Adrenal gland (tissue), 12 donors: ENCODE data around the gene FOLR2. TPM values are rescaled to one million over a fixed set of nuclear protein-coding genes. Genes with fewer than 3 reads are reported as not detected.

Experiments used
- DNase-seq, 7 donors: peaks; one replicate each; pipeline ENCODE4 v3.0.0-alpha.2; 2019 to 2020
- H3K27ac ChIP-seq, 5 donors: fragments of 200-600 bp; sonication (generic) in 4 of 5; 1 replicate in 3 of 5; 2 replicates in 2 of 5; pipeline versions ENCODE4 v1.5.1 to v1.8.0; 2016 to 2020; ENCODE audit warnings: mild to moderate bottlenecking in 1 of 5
- H3K27me3 ChIP-seq: fragments of 200-600 bp; 2 replicates; pipeline ENCODE4 v1.8.0; 2021
- H3K36me3 ChIP-seq, 2 donors: fragments of 200-600 bp; replicated peaks in 1 of 2; 1 replicate in 1 of 2; 2 replicates in 1 of 2; pipeline versions ENCODE4 v1.5.1 to v1.8.0; 2018 to 2022
- H3K4me1 ChIP-seq, 2 donors: fragments of 200-600 bp; replicated peaks in 1 of 2; 1 replicate in 1 of 2; 2 replicates in 1 of 2; pipeline versions ENCODE4 v1.5.1 to v1.8.0; 2018 to 2021
- H3K4me3 ChIP-seq, 4 donors: fragments of 200-600 bp; sonication (generic) in 3 of 4; one replicate each; pipeline ENCODE4 v1.5.1; 2016 to 2018
- H3K9me3 ChIP-seq, 3 donors: fragments of 200-600 bp; sonication (generic) in 1 of 3; replicated peaks in 1 of 3; 1 replicate in 2 of 3; 2 replicates in 1 of 3; pipeline versions ENCODE4 v1.5.1 to v1.8.0; 2016 to 2021
- POLR2A ChIP-seq, 2 donors: fragments of 450-650 bp; IDR thresholded peaks; one replicate each; pipeline ENCODE4 v1.6.1; 2017; ENCODE audit warnings: antibody characterized with exemption in 2 of 2, mild to moderate bottlenecking in 2 of 2, moderate library complexity in 1 of 2
- WGBS, 4 donors: extraction: QIAGEN DNeasy Blood & Tissue Kit in 2 of 4; methylation state at CpG; one replicate each; pipeline versions ENCODE4 v1.1.5 to v1.1.7; 2013 to 2017; 5-methylcytosine and 5-hydroxymethylcytosine counted together
- intact Hi-C, 2 donors: fragments of 100-400 bp; cut with DNase I; formaldehyde crosslinking; loops; one replicate each; pipeline versions ENCODE4 v1.14.1 to v1.15.0; 2022 to 2023
- polyA plus RNA-seq, 3 donors: library from polyadenylated mRNA; stranded (reverse); fragments of 200-250 nt in 2 of 3; fragments of 350-450 nt in 1 of 3; fragmentation: Illumina TruSeq in 1 of 3; extraction: RNeasy Lipid Tissue Mini Kit (QIAGEN cat#74804) in 1 of 3; gene quantifications; one replicate each; pipeline ENCODE4 v1.2.3, GENCODE V29; 2013 to 2014
- total RNA-seq, 9 donors: library from RNA; depleted of rRNA in 4 of 9; stranded (reverse); fragments of >200 nt in 4 of 9; fragments of 120-200 nt in 1 of 9; fragmentation: NEBNext Ultra II Directional in 1 of 9; extraction: Animal tissue kit (Norgen Biotek cat#: 25700) in 1 of 9; gene quantifications; one replicate each; pipeline versions ENCODE4 v1.1.0 to v1.2.4, GENCODE V29; 2013 to 2023
- TF ChIP-seq, protein P1 (sequence below), 6 experiments: fragments of 450-650 bp in 4 of 6; fragments of 200-600 bp in 2 of 6; sonication (generic) in 1 of 6; IDR thresholded peaks; 1 replicate in 5 of 6; 2 replicates in 1 of 6; pipeline versions ENCODE4 v1.5.1 to v1.8.0; 2016 to 2021; ENCODE audit warnings: antibody characterized with exemption in 6 of 6, mild to moderate bottlenecking in 2 of 6, moderate library complexity in 1 of 6
- donor health status: healthy with polysubstance abuse.
- donor health status: Bipolar disorder and iron deficiency.
- donor health status: DM: yes; HTN: yes; CAD: no.
- donor health status: DM: no; HTN: no; CAD: no.
- donor health status: DM: no; HTN: no; CAD: no.
- donor health status: DM: yes; HTN: yes; CAD: no.

The FOLR2 gene
- total and polyA plus RNA-seq, 12 donors: 6.9 to 221 (median 62.3) TPM

- Histone ChIP-seq H3K4me1 (peaks cover 0 to 11% of the 10 kb centered on the region in 2 donors), H3K4me3 (no peak overlapping the region), H3K36me3 (peaks cover 0 to 95% of the 10 kb centered on the region in 2 donors), H3K27me3 (no peaks in the 10 kb centered on the region), H3K27ac (no peak overlapping the region), H3K9me3 (no peaks in the 10 kb centered on the region)
- intact Hi-C loops: loop anchor here in 1 of 2 donors (10.0 kb wide), 1 partner anchor 218 kb away; no protein-coding TSS in a partner anchor
- 64 to 78% (median 74%) methylated on average over 10 to 13 of the region's 13 CpGs for WGBS, 4 donors
- DNase-seq: peak in 2 of 7 donors; percentile 18 to 23
- TF ChIP-seq POLR2A (IDR thresholded peaks at IDR 0.05): no peak
These were observed 16.6 kb downstream of the FOLR2 start for GRCh38 chr11:72233056-72233772.

DNA sequence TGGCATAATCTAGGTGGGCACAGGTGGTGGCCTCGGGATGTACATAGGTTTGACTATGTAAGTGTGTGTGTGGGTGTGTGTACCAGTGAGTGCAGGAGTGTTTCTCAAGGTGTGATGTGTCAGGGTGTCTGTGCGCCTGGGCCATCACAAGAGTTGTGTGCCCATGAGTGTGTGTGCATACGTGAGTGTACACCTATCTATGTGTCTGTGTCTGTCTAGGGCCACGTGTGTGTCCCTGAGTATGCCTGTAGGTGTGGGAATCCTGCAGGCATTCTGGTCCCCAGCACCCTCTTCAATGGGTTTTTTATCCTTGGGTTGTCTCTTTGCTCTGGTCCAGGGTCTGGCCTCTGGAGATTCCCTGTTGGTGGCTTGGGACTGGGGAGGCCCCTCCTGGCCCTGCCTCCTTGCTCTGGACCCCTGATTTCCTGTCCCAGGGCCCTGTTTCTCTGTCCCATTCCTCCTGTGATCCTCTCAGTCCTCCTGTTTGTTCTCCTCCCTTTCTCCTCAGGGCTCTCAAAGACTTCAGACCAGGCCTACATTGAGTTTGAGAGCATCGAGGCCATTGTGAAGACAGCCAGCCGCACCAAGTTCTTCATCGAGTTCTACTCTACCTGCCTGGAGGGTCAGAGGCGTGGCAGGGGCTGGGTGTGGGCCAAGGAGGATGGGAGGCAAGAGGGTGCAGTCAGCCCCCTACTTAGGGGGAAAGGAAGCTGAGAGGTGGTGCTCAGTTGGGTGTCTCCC is 17.3 kb downstream of the FOLR2 start:
- Histone ChIP-seq H3K27ac (no peak overlapping the region), H3K4me3 (no peak overlapping the region), H3K4me1 (peaks cover 3 to 18% of the 10 kb centered on the region in 2 donors), H3K9me3 (no peaks in the 10 kb centered on the region), H3K27me3 (no peaks in the 10 kb centered on the region), H3K36me3 (peaks cover 0 to 87% of the 10 kb centered on the region in 2 donors)
- WGBS, 4 donors: 88 to 95% (median 91%) methylated on average over 8 of the region's 8 CpGs
- intact Hi-C loops: loop anchor here in 1 of 2 donors (10.0 kb wide), 1 partner anchor 219 kb away; no protein-coding TSS in a partner anchor
- TF ChIP-seq POLR2A (IDR thresholded peaks at IDR 0.05): no peak
- TF ChIP-seq, protein P1, sequence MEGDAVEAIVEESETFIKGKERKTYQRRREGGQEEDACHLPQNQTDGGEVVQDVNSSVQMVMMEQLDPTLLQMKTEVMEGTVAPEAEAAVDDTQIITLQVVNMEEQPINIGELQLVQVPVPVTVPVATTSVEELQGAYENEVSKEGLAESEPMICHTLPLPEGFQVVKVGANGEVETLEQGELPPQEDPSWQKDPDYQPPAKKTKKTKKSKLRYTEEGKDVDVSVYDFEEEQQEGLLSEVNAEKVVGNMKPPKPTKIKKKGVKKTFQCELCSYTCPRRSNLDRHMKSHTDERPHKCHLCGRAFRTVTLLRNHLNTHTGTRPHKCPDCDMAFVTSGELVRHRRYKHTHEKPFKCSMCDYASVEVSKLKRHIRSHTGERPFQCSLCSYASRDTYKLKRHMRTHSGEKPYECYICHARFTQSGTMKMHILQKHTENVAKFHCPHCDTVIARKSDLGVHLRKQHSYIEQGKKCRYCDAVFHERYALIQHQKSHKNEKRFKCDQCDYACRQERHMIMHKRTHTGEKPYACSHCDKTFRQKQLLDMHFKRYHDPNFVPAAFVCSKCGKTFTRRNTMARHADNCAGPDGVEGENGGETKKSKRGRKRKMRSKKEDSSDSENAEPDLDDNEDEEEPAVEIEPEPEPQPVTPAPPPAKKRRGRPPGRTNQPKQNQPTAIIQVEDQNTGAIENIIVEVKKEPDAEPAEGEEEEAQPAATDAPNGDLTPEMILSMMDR (IDR thresholded peaks at IDR 0.05): no peak
- peak in 1 of 7 donors; percentile 51 for DNase-seq

DNA sequence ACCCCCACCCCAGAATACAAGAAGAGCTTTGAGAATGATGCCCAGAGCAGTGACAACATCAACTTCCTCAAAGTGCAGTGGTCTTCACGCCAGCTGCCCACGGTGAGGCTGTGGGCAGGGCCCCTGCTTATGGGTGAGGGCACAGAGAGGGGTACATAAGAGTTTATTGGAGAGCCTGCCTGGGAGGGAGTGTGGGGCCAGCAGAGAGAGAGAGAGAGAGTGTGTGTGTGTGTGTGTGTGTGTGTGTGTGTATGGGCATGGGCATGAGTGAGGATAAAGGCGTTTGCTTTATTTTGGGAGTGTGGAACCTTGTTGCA is 17.9 kb downstream of the FOLR2 start:
- H3K4me3 ChIP-seq: no peak overlapping the region
- DNase-seq: no peak
- peaks cover 0 to 82% of the 10 kb centered on the region in 2 donors for H3K36me3 ChIP-seq
- peaks cover 8 to 23% of the 10 kb centered on the region in 2 donors for H3K4me1 ChIP-seq
- H3K27ac ChIP-seq: no peak overlapping the region
- no peaks in the 10 kb centered on the region for H3K27me3 ChIP-seq
- intact Hi-C loops: loop anchor here in 1 of 2 donors (10.0 kb wide), 1 partner anchor 220 kb away; no protein-coding TSS in a partner anchor
- H3K9me3 ChIP-seq: no peaks in the 10 kb centered on the region
- WGBS, 4 donors: 75 to 89% (median 80%) methylated on average over 3 of the region's 3 CpGs
- TF ChIP-seq, protein P1 (IDR thresholded peaks at IDR 0.05): no peak
- no peak for TF ChIP-seq POLR2A (IDR thresholded peaks at IDR 0.05)

DNA sequence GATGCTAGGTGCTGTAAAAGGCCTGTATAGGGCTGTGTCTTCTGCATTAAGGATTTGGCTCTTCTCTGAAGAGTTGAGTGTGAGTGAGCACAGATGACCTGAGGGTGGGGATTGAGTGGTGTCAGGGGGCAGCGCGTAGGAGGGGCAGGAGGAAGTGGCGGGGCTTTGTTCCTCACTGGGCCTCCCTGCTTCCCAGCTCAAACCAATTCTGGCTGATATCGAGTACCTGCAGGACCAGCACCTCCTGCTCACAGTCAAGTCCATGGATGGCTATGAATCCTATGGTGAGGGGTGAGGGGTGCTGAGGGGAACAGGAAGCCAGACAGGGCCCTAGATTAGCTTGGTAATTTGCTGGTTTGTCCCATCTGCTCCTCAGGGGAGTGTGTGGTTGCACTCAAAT is 18.3 kb downstream of the FOLR2 start:
- DNase-seq: peak in 1 of 7 donors; percentile 45
- Histone ChIP-seq H3K27ac (no peak overlapping the region), H3K36me3 (peaks cover 0 to 78% of the 10 kb centered on the region in 2 donors), H3K4me1 (peaks cover 13 to 26% of the 10 kb centered on the region in 2 donors), H3K9me3 (no peaks in the 10 kb centered on the region), H3K27me3 (no peaks in the 10 kb centered on the region), H3K4me3 (no peak overlapping the region)
- no peak for TF ChIP-seq POLR2A (IDR thresholded peaks at IDR 0.05)
- TF ChIP-seq, protein P1 (IDR thresholded peaks at IDR 0.05): no peak
- 86 to 96% (median 93%) methylated on average over 3 to 4 of the region's 4 CpGs for WGBS, 4 donors
- intact Hi-C loops: loop anchor here in 1 of 2 donors (10.0 kb wide), 1 partner anchor 220 kb away; no protein-coding TSS in a partner anchor
